ENCODE measurements around the gene ACTL6A. TPM values are rescaled to one million over a fixed set of nuclear protein-coding genes. Genes with fewer than 3 reads are reported as not detected.

ACTL6A gene
- total RNA-seq, 1 experiment from 2014 or later = 74.5 TPM

- peak within 1 kb of the TSS; percentile 69 for H2BK12ac ChIP-seq (ENCODE audit: insufficient read length, low read depth, low read length)
- H2AK5ac ChIP-seq (ENCODE audit: insufficient read length, low read length) = no peak within 1 kb of the TSS
- no peak within 1 kb of the TSS for H4K91ac ChIP-seq (ENCODE audit: insufficient read length, low read depth, low read length)
- no peaks in the 10 kb centered on the region for H3K9me3 Mint-ChIP-seq
- H3K79me1 ChIP-seq (ENCODE audit: insufficient read depth, low read depth, low read length, poor library complexity, severe bottlenecking) = peaks cover 7% of the 10 kb centered on the region
- H2BK15ac ChIP-seq (ENCODE audit: low read depth, low read length) = no peak within 1 kb of the TSS
- peak within 1 kb of the TSS; percentile 66 for H3K27ac ChIP-seq (ENCODE audit: insufficient read length, low read depth, low read length)
- no peak within 1 kb of the TSS for H2BK20ac ChIP-seq (ENCODE audit: low read depth, low read length, poor library complexity, severe bottlenecking)
- H3K4me1 ChIP-seq (ENCODE audit: insufficient read depth, low read length) = no peaks in the 10 kb centered on the region
- H3K4me2 ChIP-seq (ENCODE audit: insufficient read depth, insufficient read length, low read length) = peak within 1 kb of the TSS; percentile 96
- H3K79me2 ChIP-seq (ENCODE audit: insufficient read depth, low read length) = peaks cover 6% of the 10 kb centered on the region; the same call in 1 of the 2 replicates
- H3K27ac Mint-ChIP-seq = peak within 1 kb of the TSS; percentile 100
- TF ChIP-seq, protein P1, sequence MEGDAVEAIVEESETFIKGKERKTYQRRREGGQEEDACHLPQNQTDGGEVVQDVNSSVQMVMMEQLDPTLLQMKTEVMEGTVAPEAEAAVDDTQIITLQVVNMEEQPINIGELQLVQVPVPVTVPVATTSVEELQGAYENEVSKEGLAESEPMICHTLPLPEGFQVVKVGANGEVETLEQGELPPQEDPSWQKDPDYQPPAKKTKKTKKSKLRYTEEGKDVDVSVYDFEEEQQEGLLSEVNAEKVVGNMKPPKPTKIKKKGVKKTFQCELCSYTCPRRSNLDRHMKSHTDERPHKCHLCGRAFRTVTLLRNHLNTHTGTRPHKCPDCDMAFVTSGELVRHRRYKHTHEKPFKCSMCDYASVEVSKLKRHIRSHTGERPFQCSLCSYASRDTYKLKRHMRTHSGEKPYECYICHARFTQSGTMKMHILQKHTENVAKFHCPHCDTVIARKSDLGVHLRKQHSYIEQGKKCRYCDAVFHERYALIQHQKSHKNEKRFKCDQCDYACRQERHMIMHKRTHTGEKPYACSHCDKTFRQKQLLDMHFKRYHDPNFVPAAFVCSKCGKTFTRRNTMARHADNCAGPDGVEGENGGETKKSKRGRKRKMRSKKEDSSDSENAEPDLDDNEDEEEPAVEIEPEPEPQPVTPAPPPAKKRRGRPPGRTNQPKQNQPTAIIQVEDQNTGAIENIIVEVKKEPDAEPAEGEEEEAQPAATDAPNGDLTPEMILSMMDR (conservative IDR thresholded peaks at IDR 0.05) = no peak
- H4K5ac ChIP-seq (ENCODE audit: insufficient read length, low read depth, low read length) = peak within 1 kb of the TSS; percentile 93
- peaks cover 8 to 30% (median 28%) of the 10 kb centered on the region in 3 experiments; a peak in 6 of 7 replicates for H3K36me3 Mint-ChIP-seq (ENCODE audit: insufficient read depth in 1 of 3, low read depth in 3 of 3)
- no peak within 1 kb of the TSS; the same call in 1 of the 2 replicates for H3K4ac ChIP-seq (ENCODE audit: low read depth, low read length)
- H3K56ac ChIP-seq (ENCODE audit: insufficient read length, low read depth, low read length) = no peak within 1 kb of the TSS
- no peak within 1 kb of the TSS for H3K23ac ChIP-seq (ENCODE audit: insufficient read length, low read depth, low read length)
- H3K27me3 Mint-ChIP-seq (ENCODE audit: low read depth) = no peaks in the 10 kb centered on the region
- no peak within 1 kb of the TSS for H4K8ac ChIP-seq (replicated peaks; ENCODE audit: insufficient read length, low read depth, low read length)
- H3K14ac ChIP-seq (ENCODE audit: insufficient read depth, low read length) = peak within 1 kb of the TSS; percentile 94
- H3K9ac ChIP-seq (ENCODE audit: extremely low read depth, insufficient read length, low read length) = peak within 1 kb of the TSS; percentile 96
- H3K27me3 ChIP-seq (ENCODE audit: insufficient read depth, low read length) = no peaks in the 10 kb centered on the region
- no CpG with 5 or more reads among the region's 45 CpGs for WGBS (ENCODE audit: extremely low coverage, insufficient read length, low lambda C conversion rate)
- peak within 1 kb of the TSS; percentile 95 for H3K18ac ChIP-seq (ENCODE audit: insufficient read length, low read depth, low read length)
- H3K4me1 Mint-ChIP-seq = peaks cover 2 to 9% of the 10 kb centered on the region in 2 experiments; a peak in 3 of 4 replicates
- H3T11ph ChIP-seq (ENCODE audit: low read length) = no peak within 1 kb of the TSS
- peak within 1 kb of the TSS; percentile 100 for H3K4me3 Mint-ChIP-seq
- DNase-seq = peak; percentile 94
- no peaks in the 10 kb centered on the region for H3K9me3 ChIP-seq (ENCODE audit: control insufficient read depth, low read depth, low read length)
- peak within 1 kb of the TSS; percentile 52 for H2AFZ ChIP-seq (ENCODE audit: low read length)
- H2BK120ac ChIP-seq (ENCODE audit: low read depth, low read length, poor library complexity, severe bottlenecking) = no peak within 1 kb of the TSS
- H3K23me2 ChIP-seq (ENCODE audit: insufficient read length, low read depth, low read length, poor library complexity, severe bottlenecking) = peaks cover 6% of the 10 kb centered on the region
- H4K20me1 ChIP-seq (ENCODE audit: control insufficient read depth, insufficient read depth, insufficient read length) = no peaks in the 10 kb centered on the region
- peak within 1 kb of the TSS; percentile 93 for H2BK5ac ChIP-seq (ENCODE audit: insufficient read length, low read length)
Measured at GRCh38 chr3:179604321-179605078, 41.8 kb downstream of the ACTL6A start, which contains the start of the genes MRPL47 and NDUFB5. TSS of gene MRPL47 (minus strand) at chr3:179604638. CDS start at chr3:179604624, 14 bp downstream. TSS of gene NDUFB5 (plus strand) at chr3:179604794. CDS start at chr3:179604816, 22 bp downstream.
